ENCODE results near the gene AAR2.

The AAR2 gene

DNA sequence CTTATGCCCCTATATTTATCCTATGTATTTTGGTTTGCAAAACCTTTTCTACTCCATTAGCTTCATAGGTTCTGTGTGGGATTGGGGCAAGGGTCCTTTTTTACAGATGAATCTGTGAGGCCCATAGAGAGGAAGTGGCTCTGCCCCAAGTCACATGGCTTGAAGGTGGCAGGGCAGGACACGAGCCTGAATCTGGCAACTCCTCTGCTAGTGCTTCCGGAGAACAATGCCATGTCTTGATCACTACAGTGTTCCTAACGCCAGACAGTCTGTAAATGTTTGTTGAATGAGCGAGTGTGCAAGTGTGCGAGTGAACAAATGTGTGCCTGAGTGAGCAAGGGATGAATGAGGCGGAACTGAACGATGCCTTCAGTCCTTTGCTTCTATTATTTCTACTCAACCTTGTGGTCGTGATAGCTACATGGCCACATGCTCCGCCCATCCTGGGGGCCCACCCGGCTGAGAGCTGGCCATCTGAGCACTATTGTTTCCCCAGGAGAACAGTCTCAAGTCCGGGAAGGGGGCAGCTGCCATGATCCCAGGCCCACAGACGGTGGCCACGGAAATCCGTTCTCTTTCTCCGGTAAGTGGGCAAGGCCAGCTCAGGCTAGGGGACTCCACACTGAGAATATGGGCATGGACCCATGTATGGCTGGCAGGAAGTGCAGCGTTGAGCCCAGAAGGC is 17.8 kb upstream of the AAR2 start:
- DNase-seq (ENCODE audit: low spot score), result no peak

DNA sequence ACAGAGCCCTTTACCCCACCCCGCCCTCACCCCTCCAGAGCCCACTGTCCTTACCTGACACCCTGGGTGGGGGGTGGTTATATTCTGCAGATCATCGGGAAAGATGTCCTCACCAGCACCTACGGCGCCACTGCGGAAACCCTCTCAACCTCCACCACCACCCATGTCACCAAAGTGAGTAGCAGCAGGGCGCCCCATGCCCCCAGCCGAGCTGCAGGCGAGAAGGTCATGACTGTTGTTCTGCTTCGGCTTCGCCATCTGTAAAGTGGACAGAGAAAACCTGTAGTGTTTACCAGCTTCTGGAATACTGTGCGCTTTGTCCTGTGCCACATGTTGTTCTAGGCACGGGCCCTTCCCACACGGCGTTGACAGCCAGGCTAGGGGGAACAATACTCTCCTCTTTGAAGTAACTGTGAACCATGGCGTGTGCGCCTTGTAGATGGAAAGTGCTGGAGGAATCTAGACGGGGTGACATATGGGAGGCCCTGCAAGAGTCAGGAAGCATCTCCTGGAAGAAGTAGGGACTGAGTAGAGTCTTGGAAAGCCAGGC is 16.5 kb upstream of the AAR2 start:
- no peak for DNase-seq (ENCODE audit: low spot score)

DNA sequence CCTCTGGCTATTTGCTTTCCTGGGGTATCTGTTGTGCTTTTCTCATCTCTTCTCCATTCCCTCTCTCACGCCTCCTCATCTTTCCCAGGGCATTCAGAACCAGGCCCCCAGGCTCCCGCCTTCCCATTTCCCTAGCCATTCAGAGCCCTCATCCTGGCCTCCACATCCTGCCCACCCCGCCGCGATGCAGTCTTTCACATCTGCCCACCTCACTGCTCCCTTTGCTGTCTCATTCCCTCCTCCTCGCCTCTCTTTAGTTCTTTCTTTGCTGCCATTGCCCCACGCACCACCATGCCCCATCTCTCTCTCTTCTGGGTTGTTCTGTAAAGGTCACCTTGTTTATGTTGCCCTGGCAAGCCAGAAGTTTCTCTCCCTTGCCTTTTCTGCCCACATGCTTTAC is 10.6 kb upstream of the AAR2 start:
- no peak for DNase-seq (ENCODE audit: low spot score)

DNA sequence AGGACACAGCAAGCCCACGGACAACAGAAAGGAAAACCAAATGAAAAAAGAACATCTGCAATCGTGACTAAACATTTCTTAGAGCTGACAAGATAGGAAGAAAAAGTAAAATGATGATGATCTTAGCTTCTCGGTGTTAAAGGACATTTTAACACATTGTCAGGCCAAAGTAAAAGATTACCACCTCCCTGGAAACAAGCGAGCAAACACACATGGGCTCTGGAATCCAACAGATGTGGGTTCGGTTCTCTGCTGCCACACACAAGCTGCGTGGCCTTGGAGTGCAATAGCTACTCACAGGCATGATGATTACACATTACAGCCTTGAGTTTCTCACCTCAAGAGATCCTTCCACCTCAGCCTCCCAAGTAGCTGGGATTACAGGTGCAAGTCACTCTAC is 7.5 kb upstream of the AAR2 start:
- DNase-seq (ENCODE audit: low spot score), result no peak

GRCh38 chr20:36230019-36230418 is 6.3 kb upstream of the AAR2 start:
- no peak for DNase-seq (ENCODE audit: low spot score)

GRCh38 chr20:36231331-36231730 is 4.9 kb upstream of the AAR2 start:
- no peak for DNase-seq (ENCODE audit: low spot score)

DNA sequence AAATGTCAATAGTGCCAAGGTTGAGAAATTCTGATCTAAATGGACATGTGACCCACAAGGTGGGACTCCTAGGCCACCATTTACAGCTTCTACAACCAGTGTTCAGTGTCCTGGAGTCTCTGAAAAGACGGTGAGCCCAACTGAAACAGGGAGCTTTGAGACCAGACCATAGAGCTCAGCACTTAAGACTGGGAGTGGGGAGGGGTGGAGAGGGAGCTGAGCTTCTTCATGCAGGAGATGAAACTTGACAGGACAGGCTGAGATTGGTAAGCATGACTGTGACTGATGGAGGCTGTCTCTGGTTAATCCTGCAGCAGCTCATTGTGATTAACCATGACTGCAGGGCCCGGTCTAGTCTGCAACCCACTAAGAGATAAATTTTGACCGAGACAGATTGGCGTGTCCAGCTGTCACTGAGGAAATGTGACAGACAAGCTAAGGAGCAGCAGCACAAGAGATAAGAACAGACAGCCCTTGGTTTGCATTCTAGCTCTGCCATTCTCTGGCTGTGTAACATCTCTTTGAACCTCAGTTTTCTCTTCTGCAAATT is 1.4 kb upstream of the AAR2 start:
- DNase-seq (ENCODE audit: low spot score), result no peak

DNA sequence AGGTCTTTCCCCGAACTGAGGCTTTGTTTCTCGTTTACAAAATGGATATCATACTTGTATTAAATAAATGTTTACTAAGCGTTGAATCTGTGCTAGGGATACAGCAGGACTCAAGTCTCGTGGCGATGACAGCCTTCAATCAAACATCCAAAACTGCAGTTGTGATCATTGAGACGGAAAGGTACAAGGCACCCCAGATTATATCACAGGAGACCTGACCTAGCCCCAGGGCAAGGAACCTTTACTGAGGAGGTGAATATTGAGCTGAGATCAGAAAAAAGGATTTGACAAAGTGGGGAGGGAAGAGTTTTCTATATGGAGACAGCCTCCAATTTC is 476 bp downstream of the AAR2 start:
- DNase-seq (ENCODE audit: low spot score), result no peak

GRCh38 chr20:36237477-36237876 is 1.2 kb downstream of the AAR2 start:
- no peak for DNase-seq (ENCODE audit: low spot score)

DNA sequence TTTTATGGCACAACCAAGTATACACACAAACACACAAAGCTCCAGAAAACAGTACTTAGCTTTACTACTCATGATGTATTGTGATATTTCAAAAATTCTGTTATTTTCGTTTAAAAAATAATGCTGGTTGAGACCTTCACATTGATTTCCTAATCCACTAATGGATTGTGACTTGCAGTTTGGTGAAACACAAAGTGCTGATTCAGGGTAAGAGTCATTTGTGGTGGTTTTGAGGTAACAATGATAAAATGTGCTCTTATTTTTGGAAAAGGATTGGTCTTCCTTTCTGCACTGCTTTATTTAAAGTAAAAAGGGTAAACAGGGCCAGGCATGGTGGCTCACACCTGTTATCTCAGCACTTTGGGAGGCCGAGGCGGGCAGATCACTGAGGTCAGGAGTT is 1.9 kb downstream of the AAR2 start:
- no peak for DNase-seq (ENCODE audit: low spot score)

- no peak for DNase-seq (ENCODE audit: low spot score)
Observed at GRCh38 chr20:36238760-36239159, 2.5 kb downstream of the AAR2 start.

- no peak for DNase-seq (ENCODE audit: low spot score)
Observed at GRCh38 chr20:36240076-36240475, 3.8 kb downstream of the AAR2 start.

DNA sequence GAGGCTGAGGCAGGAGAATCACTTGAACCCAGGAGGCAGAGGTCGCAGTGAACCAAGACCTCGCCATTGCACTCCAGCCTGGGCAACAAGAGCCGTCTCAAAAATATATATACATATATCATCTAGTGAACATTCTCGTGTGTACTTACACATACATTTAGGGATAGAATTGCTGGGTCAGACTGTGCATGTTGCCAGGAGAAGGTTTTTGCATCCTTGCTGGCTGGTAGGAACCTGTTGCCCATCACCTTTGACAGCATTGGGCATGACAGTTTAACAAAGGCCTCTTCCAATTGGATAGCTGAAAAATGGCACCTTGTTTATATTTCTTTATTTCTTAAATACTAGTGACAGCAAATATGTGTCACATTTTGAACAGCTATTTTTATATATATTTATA is 5.4 kb downstream of the AAR2 start:
- DNase-seq (ENCODE audit: low spot score), result no peak

- no peak for DNase-seq (ENCODE audit: low spot score)
Observed at GRCh38 chr20:36243726-36244125, 7.4 kb downstream of the AAR2 start.

GRCh38 chr20:36246401-36246800 is 10.1 kb downstream of the AAR2 start:
- no peak for DNase-seq (ENCODE audit: low spot score)

- no peak for DNase-seq (ENCODE audit: low spot score)
Observed at GRCh38 chr20:36248836-36249235, 12.6 kb downstream of the AAR2 start.

DNA sequence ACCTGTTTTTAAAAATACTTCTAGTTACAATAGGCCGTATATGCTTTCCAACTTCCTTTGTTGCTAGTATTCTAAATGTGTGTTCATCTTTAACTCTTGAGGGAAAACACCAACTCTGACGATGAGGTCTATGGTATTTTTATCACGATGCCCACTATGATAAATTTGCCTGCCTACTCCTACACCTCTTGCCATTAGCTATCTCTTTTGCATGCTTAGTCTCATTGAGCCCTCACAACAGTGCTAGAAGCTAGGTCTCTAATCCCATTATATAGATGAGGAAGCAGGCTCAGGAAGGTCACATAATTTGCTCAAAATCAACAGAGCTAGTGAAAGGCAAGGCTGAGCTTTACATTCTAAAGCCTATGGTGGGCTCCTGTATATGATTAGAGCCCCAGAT is 13.2 kb downstream of the AAR2 start:
- no peak for DNase-seq (ENCODE audit: low spot score)

DNA sequence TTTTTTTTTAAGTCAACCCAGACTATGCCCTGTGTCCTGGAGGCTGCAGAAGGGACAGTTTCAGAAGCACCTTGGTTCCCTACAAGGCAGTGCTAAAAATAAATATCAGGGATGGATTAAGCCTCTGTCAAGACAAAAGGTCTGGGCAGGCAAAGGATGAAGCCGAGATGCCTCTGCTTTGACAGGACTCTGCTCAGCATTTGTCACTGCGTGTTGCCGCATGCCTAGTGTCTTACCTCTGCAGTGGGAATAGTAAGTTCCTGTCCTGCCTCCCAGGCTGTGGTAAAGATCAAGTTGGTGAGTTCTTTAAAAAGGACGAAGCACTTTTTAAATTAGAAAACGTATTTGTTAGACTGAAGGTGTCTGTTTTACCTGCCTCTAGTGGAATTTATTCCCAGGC is 15.1 kb downstream of the AAR2 start:
- DNase-seq (ENCODE audit: low spot score), result no peak

DNA sequence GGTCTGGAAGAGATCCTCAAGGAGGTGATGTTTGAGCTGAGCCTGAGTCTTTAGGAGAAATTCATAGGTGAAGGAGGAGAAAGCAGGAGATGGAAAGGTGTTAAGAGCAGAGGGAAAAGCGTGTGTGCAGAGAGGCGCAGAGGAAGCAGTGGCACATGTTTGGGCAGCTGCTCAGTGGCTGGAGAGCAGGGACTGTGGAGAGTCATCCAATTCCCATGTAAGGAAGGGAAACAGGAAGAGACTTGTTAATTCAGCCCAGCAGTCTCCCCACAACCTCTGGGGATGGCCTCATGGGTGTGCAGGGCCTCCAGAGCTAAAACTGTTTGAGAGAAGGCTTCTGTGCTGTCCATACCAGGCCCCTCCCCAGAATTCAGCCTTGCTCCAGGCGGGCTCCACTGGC is 16.2 kb downstream of the AAR2 start:
- DNase-seq (ENCODE audit: low spot score), result no peak

DNA sequence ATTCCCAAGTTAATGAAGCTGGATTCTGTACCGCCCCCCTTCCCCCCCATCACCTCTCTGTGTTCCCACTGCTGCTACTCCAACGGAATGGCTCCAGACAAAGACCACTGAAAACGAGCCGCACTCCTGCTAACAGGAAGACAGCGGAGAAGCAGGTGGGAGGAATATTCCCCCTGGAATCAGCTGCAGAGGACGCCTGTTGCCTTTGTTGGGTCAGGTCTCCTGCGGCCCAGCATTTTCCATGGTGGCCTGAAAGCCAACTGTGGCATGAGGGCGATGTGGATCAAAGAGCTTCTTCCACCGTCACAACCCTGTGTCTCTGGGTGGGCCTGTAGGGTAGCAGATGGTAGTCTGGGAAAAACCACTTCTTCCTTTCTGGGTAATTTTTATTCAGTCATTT is 16.8 kb downstream of the AAR2 start:
- no peak for DNase-seq (ENCODE audit: low spot score)

DNA sequence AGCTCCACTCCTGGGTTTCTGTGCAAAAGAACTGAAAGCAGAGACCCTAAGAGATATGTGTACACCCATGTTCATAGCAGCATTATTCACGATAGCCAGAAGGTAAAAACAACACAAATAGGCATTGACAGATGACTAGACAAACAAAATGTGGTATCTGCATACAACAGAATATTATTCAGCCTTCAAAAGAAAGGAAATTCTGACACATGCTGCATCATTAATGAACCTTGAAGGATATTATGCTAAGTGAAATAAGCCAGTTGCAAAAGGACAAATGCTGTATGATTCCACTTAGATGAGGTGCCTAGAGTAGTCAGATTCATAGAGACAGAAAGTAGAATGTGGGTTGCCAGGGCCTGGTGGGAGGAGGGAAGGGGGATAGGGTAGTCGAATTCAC is 17.8 kb downstream of the AAR2 start:
- DNase-seq (ENCODE audit: low spot score), result no peak

GRCh38 chr20:36255445-36255844 is 19.2 kb downstream of the AAR2 start:
- no peak for DNase-seq (ENCODE audit: low spot score)

- DNase-seq (ENCODE audit: low spot score), result no peak
Observed at GRCh38 chr20:36259177-36260061, 23.1 kb downstream of the AAR2 start.
